Effector memory CD8-positive, alpha-beta T cell (primary cell): ENCODE measurements around the gene BRD1.
A peak's percentile ranks its signal among the peaks of the same experiment; 100 is the strongest.
"Not testable (repeated sequence)": the region's sequence is repeated elsewhere in the genome, so short reads cannot be mapped to it uniquely, and the experiment has no call there.

Source experiments
- ATAC-seq: fragments of 150-1000 bp; cut with Tn5 transposase; replicated peaks from 2 replicates; pipeline ENCODE4 v1.10.0; 2021; ENCODE audit warnings: mild to moderate bottlenecking, moderate library complexity
- DNase-seq, 3 experiments: peaks; one replicate each; pipeline ENCODE4 v3.0.0; 2021
- H3K27ac Mint-ChIP-seq, 2 donors: one replicate each; pipeline ENCODE4 v1.8.0; 2022; ENCODE audit warnings: mild to moderate bottlenecking in 2 of 2, mixed read lengths in 2 of 2, moderate library complexity in 2 of 2
- H3K27me3 Mint-ChIP-seq, 2 donors: one replicate each; pipeline ENCODE4 v1.8.0; 2022; ENCODE audit warnings: mixed read lengths in 2 of 2
- H3K36me3 Mint-ChIP-seq: one replicate; pipeline ENCODE4 v1.8.0; 2022; ENCODE audit warnings: mild to moderate bottlenecking, moderate library complexity, mixed read lengths; ENCODE audit not compliant: insufficient read depth
- H3K4me1 Mint-ChIP-seq, 2 donors: one replicate each; pipeline ENCODE4 v1.8.0; 2022; ENCODE audit warnings: low read depth in 2 of 2, mixed read lengths in 2 of 2
- H3K4me3 Mint-ChIP-seq, 2 donors: one replicate each; pipeline ENCODE4 v1.8.0; 2022; ENCODE audit warnings: mild to moderate bottlenecking in 2 of 2, mixed read lengths in 2 of 2, moderate library complexity in 2 of 2
- H3K9me3 Mint-ChIP-seq, 2 donors: one replicate each; pipeline ENCODE4 v1.8.0; 2022; ENCODE audit warnings: mixed read lengths in 2 of 2

BRD1 gene

DNA sequence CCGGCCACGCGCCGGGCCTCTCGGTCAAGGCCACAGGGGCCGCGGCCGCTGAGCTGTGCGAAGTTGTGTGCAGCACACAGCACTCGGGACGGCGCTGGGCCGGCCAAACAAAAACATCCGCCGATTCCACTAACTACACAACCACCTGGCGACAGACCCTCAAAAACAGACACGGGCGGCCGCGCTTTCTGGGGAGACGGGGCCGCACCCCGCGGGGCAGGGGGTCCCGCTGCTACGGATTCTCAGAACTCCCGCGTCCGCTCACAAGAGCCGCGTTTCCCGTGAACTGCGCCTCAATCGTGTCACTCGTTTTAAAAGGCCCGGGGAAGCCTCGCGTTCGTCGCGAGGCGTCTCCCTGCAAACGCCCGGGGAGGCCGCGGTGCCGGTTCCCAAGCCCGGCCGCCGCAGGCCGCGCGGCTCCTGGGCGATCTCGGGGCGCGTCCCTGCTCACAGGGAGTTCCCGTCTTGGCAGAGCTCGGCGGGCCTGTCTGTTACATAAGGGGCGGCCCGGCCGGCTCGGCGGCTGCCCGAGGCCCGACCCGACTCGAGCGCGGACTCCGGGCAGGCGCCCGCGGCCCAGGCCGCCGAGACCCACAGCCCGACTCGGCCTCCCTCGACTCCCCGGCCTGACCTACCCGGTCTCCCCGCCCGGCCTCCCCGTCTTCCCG is 936 bp downstream of the BRD1 start:
- Mint-ChIP-seq H3K4me1 (peaks cover 29 to 37% of the 10 kb centered on the region in 2 donors), H3K9me3 (no peaks in the 10 kb centered on the region), H3K27me3 (no peaks in the 10 kb centered on the region), H3K36me3 (peaks cover 45% of the 10 kb centered on the region), H3K27ac (peak overlapping the region; percentile 95 to 97), H3K4me3 (peak overlapping the region; percentile 89 to 96)
- peak; percentile 34 for ATAC-seq
- DNase-seq = peak; percentile 23 to 41 (median 25)

DNA sequence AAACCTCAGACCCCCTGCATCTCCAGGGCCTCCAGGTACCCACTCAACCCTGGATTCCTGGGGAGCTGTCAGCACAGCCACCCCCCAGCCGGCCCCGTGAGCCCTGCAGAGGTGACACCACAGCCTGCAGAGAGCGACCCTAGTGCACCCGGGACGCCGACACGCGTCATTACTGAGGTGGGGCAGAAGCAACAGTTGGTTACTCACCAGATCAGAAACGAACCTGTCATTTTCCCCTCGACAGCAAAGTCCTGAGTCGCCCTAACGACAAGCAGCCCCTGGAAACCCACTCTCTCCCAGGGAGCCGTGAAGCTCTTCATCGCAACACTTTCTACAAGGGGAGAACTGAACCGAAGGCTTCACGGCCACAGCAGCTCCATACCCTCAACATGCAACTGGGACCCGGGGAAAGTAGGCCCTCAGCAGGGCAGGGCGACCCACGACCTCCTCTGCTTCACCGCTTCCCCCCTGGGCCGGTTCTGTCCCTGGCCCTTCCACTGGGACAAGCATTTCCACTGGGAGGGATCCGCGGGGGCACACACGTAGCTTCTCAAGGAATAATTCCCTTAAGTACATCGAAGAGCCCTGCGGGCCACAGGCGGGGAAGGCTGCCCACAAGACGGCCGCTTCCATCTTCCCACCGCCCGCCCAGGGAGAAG is 1.6 kb downstream of the BRD1 start:
- ATAC-seq = peak; percentile 80
- no peaks in the 10 kb centered on the region for H3K9me3 Mint-ChIP-seq
- H3K27ac Mint-ChIP-seq = peak overlapping the region; percentile 95 to 97
- H3K4me1 Mint-ChIP-seq = peaks cover 31 to 42% of the 10 kb centered on the region in 2 donors
- peaks cover 50% of the 10 kb centered on the region for H3K36me3 Mint-ChIP-seq
- DNase-seq = peak; percentile 63 to 69 (median 63)
- peak overlapping the region; percentile 89 to 96 for H3K4me3 Mint-ChIP-seq
- no peaks in the 10 kb centered on the region for H3K27me3 Mint-ChIP-seq

DNA sequence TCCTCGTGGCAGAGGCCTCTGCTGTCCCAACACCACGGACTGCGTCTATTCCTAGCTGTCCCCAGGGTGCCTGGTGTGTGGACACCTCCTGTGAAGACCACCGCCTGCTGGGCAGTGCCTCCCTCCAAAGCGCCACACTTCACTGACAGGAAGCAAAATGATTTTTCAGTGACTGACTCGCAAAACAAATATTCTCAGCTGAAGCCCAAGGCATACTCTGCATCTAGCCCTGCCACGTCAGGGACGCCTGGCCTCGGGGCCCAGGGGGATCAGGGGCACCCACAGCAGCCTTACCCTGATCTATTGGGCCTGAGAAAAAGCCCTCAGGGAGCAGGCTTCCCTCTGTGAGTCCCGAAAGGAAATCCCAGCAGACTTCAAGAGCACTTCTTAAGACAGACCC is 2.2 kb downstream of the BRD1 start:
- no peaks in the 10 kb centered on the region for H3K27me3 Mint-ChIP-seq
- DNase-seq = no peak
- H3K4me3 Mint-ChIP-seq = peak overlapping the region; percentile 89 to 96

DNA sequence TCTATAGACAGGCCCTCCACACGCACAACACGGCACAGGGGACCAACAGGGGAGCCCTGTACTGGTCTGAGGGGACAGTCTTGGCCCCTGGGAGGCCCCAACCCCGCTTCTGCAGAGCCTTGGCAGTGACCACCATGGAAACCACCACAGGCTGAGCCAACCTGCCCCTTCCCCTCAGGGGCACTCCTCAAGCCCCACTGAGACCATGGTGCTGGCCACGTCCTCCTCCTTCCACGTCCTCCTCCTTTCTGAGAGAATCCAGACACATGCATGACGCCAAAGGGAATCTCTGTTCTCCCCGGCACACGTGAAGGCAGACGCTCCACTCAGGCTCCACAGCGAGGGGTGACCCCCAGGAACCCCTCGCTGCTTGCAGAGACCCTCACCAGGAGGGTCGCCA is 2.7 kb downstream of the BRD1 start:
- Mint-ChIP-seq H3K4me1 (peaks cover 37 to 52% of the 10 kb centered on the region in 2 donors), H3K27ac (peak overlapping the region; percentile 87 to 95), H3K9me3 (no peaks in the 10 kb centered on the region), H3K4me3 (peak overlapping the region; percentile 89 to 96), H3K27me3 (no peaks in the 10 kb centered on the region), H3K36me3 (peaks cover 62% of the 10 kb centered on the region)
- no peak for DNase-seq
- no peak for ATAC-seq

More for the DNA sequence above, 2.2 kb downstream of the BRD1 start:
- Mint-ChIP-seq H3K4me1 (peaks cover 37 to 48% of the 10 kb centered on the region in 2 donors), H3K36me3 (peaks cover 57% of the 10 kb centered on the region), H3K27ac (peak overlapping the region; percentile 95 to 97), H3K9me3 (no peaks in the 10 kb centered on the region)
- no peak for ATAC-seq

DNA sequence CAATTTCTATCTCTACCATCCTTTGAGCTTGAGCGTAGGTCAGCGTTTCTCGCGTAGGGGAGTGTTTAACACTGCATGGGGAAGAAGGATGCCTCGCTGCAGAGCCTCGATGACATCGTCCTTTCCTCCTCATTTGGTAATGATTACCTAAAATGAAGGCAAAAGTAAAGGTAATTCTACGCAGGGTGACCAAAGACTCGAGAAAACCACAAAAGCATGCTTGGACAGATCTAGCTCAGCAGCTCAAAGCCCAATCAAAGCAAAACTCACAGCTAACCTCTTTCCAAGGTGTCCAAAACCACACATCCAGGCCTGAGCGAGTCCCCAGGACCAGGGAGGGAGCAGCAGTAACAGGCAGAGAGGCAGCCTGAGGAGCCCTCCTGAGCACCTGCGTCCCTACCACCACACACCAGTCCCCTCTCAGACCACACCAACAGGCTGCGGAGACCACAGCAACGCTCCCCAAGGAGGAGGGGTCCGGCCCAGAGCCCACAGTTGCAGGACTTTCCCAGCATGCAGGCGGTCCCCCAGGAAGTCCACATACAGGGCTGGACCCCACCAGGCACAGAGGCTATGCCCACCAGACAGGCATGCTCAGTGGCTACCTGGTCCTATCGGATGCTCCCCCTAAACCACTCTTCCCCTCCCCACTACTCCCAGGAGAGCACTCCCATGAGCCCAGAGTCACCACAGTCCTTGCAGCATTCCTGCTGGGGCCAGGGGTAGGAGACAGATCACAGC is 3.3 kb downstream of the BRD1 start:
- DNase-seq = no peak
- H3K9me3 Mint-ChIP-seq = no peaks in the 10 kb centered on the region
- H3K27me3 Mint-ChIP-seq = no peaks in the 10 kb centered on the region
- H3K27ac Mint-ChIP-seq = peak overlapping the region in 1 of 2 donors; percentile 87
- ATAC-seq = no peak
- H3K4me3 Mint-ChIP-seq = peak overlapping the region; percentile 89 to 96
- peaks cover 68% of the 10 kb centered on the region for H3K36me3 Mint-ChIP-seq
- H3K4me1 Mint-ChIP-seq = peaks cover 37 to 52% of the 10 kb centered on the region in 2 donors

DNA sequence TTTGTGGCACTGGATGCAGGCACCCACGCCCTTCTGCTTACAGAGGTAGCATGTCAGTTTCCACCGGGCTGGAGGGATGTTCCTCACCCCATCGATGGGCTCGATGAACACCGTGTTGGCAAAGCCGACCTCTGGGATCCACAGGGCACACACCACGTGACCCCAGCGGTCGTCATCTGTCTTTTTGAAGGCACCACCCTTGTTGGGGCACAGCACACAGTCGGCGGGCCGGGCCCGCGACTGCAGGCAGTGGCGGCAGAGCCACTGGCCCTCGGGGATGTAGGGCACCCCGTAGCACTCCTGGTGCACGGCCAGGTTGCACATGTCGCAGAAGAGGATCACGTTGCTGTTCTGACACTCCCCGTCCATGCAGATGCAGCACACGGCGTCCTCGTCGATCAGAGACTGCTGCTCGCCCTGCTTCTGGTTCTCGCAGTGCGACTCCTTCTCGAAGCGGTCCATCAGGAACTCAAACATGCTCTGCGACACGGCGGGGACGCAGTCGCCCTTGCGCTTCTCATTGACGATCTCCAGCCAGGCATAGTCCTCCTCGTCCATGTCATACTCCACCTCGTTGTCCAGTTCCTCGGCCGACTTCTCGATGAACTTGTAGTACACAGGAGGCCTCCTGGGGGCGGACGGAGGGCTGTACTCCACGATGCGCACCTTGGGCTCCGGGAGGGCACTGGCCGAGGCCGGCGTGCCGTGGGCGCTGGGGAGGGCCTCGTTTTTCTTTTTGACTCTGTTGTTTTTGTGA is 4.2 kb downstream of the BRD1 start:
- no peak for ATAC-seq

DNA sequence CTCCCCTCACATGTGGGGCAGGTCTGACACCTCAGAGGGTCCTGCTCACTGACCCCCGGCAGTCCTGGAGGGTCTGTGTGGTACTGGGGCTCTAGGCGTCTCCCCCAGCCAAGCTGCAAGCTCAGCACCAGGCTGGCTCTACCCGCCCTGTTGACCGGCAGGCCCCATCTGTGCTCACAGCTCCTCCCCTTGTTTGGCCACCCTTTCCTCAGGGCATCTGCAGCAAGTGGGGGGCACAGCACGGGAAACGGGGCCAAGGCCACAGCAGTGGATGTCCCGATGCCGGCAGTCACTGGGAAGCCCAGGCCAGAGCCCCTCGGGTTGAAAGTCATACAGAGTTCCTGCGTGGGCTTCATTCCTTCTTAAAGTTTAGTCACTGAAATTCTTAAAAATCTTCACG is 5.9 kb downstream of the BRD1 start:
- not testable (repeated sequence) for H3K27ac Mint-ChIP-seq, DNase-seq, H3K9me3 Mint-ChIP-seq, H3K27me3 Mint-ChIP-seq, ATAC-seq
- H3K36me3 Mint-ChIP-seq = peaks cover 90% of the 10 kb centered on the region
- peak overlapping the region; percentile 37 to 54 for H3K4me3 Mint-ChIP-seq
- H3K4me1 Mint-ChIP-seq = peaks cover 60 to 69% of the 10 kb centered on the region in 2 donors

More for the DNA sequence above, 4.2 kb downstream of the BRD1 start:
- H3K36me3 Mint-ChIP-seq = peaks cover 73% of the 10 kb centered on the region
- H3K27ac Mint-ChIP-seq = peak overlapping the region; percentile 52 to 87
- DNase-seq = no peak
- peak overlapping the region; percentile 89 to 96 for H3K4me3 Mint-ChIP-seq
- peaks cover 44 to 57% of the 10 kb centered on the region in 2 donors for H3K4me1 Mint-ChIP-seq
- H3K27me3 Mint-ChIP-seq = no peaks in the 10 kb centered on the region
- no peaks in the 10 kb centered on the region for H3K9me3 Mint-ChIP-seq

DNA sequence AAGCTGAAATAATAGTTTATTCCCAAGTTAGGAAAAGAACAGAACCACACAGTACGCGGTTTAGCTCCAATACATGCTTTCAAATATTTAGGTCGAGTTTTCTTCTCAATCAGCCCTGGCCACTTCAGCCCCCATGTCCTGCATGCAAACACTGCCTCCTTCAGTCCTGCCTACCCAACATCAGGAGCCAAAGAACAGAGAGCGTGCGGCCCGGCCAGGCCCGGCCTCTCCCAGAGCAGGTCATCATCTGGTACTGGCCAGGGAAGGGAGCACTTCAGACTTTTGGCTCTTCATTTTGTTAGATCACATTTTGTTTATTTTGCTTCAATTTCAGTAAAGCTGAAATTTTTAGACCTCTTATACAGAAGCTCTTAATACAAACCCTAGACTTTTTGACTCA is 6.7 kb downstream of the BRD1 start:
- Mint-ChIP-seq H3K36me3 (peaks cover 91% of the 10 kb centered on the region), H3K9me3 (no peaks in the 10 kb centered on the region), H3K4me1 (peaks cover 63 to 73% of the 10 kb centered on the region in 2 donors), H3K27ac (no peak overlapping the region), H3K27me3 (no peaks in the 10 kb centered on the region), H3K4me3 (no peak overlapping the region)
- ATAC-seq (no peak), DNase-seq (no peak)

DNA sequence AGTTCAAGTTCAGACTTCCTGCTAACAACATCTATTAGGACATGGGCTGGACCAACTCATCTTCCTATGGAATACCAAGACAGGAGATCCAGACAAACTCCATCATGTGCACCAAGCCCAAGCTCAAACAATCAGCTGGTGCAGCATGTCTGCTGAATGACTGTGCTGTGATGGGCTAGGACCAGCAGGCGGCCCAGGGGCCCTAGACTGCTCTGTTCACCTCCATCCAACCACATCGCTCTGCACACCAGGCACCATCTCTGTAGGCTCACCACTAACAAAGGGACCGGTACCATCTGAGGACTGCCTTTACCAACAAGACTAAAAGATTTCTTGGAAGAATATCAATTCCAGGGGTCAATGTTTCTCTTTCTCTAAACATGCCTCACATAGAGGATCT is 10.3 kb downstream of the BRD1 start:
- Mint-ChIP-seq H3K36me3 (peaks cover 93% of the 10 kb centered on the region), H3K27me3 (no peaks in the 10 kb centered on the region), H3K4me3 (no peak overlapping the region), H3K27ac (peak overlapping the region; percentile 46 to 91), H3K4me1 (peaks cover 58 to 69% of the 10 kb centered on the region in 2 donors), H3K9me3 (no peaks in the 10 kb centered on the region)
- no peak for DNase-seq
- peak; percentile 49 for ATAC-seq

DNA sequence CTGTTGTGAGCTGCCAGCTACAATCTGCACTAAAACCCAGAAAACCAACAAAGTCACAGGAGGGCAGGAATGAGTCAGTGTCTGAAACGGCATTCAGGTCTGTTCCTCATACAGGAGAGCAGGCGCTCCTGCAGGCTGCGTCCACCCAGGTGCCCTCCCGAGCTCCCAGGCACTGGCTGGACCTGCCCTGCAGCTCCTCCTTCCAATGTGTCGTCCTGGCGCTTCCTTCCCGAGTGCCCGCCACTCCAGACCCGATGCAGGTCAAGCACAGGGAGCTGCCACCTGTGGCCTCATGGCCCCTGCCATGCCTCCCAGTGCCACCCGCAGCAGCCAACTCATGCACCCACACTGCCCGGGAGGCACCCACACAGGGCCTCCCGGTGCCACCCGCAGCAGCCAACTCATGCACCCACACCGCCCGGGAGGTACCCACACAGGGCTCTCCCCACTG is 12.0 kb downstream of the BRD1 start:
- peak; percentile 54 for ATAC-seq
- Mint-ChIP-seq H3K4me1 (peaks cover 65 to 69% of the 10 kb centered on the region in 2 donors), H3K27me3 (no peaks in the 10 kb centered on the region), H3K9me3 (no peaks in the 10 kb centered on the region), H3K4me3 (peak overlapping the region; percentile 54 to 66), H3K27ac (peak overlapping the region; percentile 82 to 91), H3K36me3 (peaks cover 88% of the 10 kb centered on the region)
- DNase-seq = no peak

DNA sequence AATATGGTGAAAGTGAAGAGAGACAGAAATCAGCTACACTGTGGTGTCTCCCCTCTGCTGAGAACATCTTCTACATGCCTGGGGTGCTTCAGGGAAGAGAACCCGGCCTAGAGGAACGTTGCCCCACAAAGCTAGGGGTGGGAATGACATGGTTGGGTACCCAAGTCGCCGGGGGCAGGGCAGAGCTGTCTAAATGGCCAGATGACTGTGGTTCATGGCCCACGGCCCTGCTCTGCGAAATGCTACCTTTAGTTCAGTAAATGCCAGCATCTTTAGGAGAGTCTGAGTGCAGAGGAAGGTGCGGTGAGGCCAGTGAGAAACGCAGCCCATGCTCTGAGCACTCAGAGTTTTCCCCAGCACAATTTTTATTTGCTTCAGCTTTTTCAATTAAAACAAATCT is 12.8 kb downstream of the BRD1 start:
- no peaks in the 10 kb centered on the region for H3K27me3 Mint-ChIP-seq
- H3K27ac Mint-ChIP-seq = peak overlapping the region; percentile 10 to 91
- no peak for DNase-seq
- H3K9me3 Mint-ChIP-seq = no peaks in the 10 kb centered on the region
- ATAC-seq = no peak
- peaks cover 68 to 70% of the 10 kb centered on the region in 2 donors for H3K4me1 Mint-ChIP-seq
- peak overlapping the region in 1 of 2 donors; percentile 66 for H3K4me3 Mint-ChIP-seq
- H3K36me3 Mint-ChIP-seq = peaks cover 80% of the 10 kb centered on the region

DNA sequence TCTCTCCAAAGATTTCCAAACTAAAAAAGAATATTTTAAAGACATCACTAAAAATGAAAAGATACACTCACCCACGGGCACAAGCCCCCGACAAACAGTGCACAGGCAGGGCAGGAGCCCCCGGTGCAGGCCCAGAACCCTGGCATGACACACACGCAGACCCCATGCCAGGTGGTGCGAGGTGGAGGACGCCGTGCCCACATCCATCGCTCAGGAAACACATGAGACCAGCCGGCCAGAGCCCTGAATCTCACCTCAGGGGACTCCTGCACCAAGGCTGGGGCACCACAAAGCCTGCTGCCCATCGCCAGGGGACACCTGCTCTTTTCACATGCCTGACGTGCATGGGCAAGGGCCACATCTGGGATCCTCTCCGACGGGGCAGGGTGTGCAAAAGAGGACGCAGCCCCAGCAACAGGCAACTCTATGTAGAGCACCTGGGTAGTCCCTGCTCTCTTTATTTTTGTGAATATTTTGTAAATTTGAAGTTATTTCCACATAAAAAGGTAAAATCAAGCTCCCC is 13.4 kb downstream of the BRD1 start:
- H3K4me1 Mint-ChIP-seq = peaks cover 69 to 75% of the 10 kb centered on the region in 2 donors
- no peaks in the 10 kb centered on the region for H3K9me3 Mint-ChIP-seq
- no peak for DNase-seq
- peaks cover 74% of the 10 kb centered on the region for H3K36me3 Mint-ChIP-seq
- H3K27ac Mint-ChIP-seq = peak overlapping the region; percentile 67 to 77
- no peak for ATAC-seq
- peak overlapping the region; percentile 4 to 66 for H3K4me3 Mint-ChIP-seq
- no peaks in the 10 kb centered on the region for H3K27me3 Mint-ChIP-seq
